Measurements from ENCODE around the gene RAB40B. TPM values are rescaled to one million over a fixed set of nuclear protein-coding genes. Genes with fewer than 3 reads are reported as not detected.

RAB40B gene
- total RNA-seq, 3 donors from 2014 or later = 8.8 to 25.6 (median 12.8) TPM

GRCh38 chr17:82674656-82675475 is 23.6 kb downstream of the RAB40B start:
- H3K4me1 ChIP-seq = no peaks in the 10 kb centered on the region
- intact Hi-C loops (cut with DNase I; ENCODE audit: low total_unique reads) = no loop called here
- no peak overlapping the region for H3K4me3 ChIP-seq
- H3K9me3 ChIP-seq = no peaks in the 10 kb centered on the region
- no peaks in the 10 kb centered on the region for H3K27me3 ChIP-seq
- no peaks in the 10 kb centered on the region for H3K36me3 ChIP-seq
- no peak for TF ChIP-seq CTCF (IDR thresholded peaks at IDR 0.05)
- no peak for TF ChIP-seq POLR2A (IDR thresholded peaks at IDR 0.05)
- no peak for TF ChIP-seq POLR2AphosphoS5 (IDR thresholded peaks at IDR 0.05)
- DNase-seq (ENCODE audit: low spot score in 2 of 2) = peak in 1 of 2 donors; percentile 67
- peak overlapping the region; percentile 52 to 69 for H3K27ac ChIP-seq

- H3K9me3 ChIP-seq = no peaks in the 10 kb centered on the region
- TF ChIP-seq POLR2AphosphoS5 (IDR thresholded peaks at IDR 0.05) (no peak), POLR2A (IDR thresholded peaks at IDR 0.05) (no peak), CTCF (IDR thresholded peaks at IDR 0.05) (no peak)
- H3K4me3 ChIP-seq = no peak overlapping the region
- H3K4me1 ChIP-seq = no peaks in the 10 kb centered on the region
- H3K36me3 ChIP-seq = no peaks in the 10 kb centered on the region
- no peak for DNase-seq (ENCODE audit: low spot score in 2 of 2)
- no peaks in the 10 kb centered on the region for H3K27me3 ChIP-seq
- H3K27ac ChIP-seq = peak overlapping the region; percentile 71 to 78
- intact Hi-C loops (cut with DNase I; ENCODE audit: low total_unique reads) = no loop called here
These were observed 27.6 kb downstream of the RAB40B start for GRCh38 chr17:82670661-82671450.

- Histone ChIP-seq H3K27me3 (no peaks in the 10 kb centered on the region), H3K9me3 (no peaks in the 10 kb centered on the region), H3K4me1 (no peaks in the 10 kb centered on the region), H3K27ac (peak overlapping the region; percentile 20 to 78), H3K4me3 (peak overlapping the region in 1 of 3 donors; percentile 35), H3K36me3 (no peaks in the 10 kb centered on the region)
- peak in 1 of 2 donors; percentile 41 for DNase-seq (ENCODE audit: low spot score in 2 of 2)
- TF ChIP-seq CTCF (IDR thresholded peaks at IDR 0.05) (peak; percentile 14 to 74 (median 55)), POLR2AphosphoS5 (IDR thresholded peaks at IDR 0.05) (no peak), POLR2A (IDR thresholded peaks at IDR 0.05) (no peak)
- intact Hi-C loops (cut with DNase I; ENCODE audit: low total_unique reads) = no loop called here
These were observed 29.8 kb downstream of the RAB40B start for GRCh38 chr17:82668631-82669099.

- TF ChIP-seq CTCF (IDR thresholded peaks at IDR 0.05) = no peak
- no peak for TF ChIP-seq POLR2AphosphoS5 (IDR thresholded peaks at IDR 0.05)
- no peak for TF ChIP-seq POLR2A (IDR thresholded peaks at IDR 0.05)
- DNase-seq (ENCODE audit: low spot score in 2 of 2) = no peak
- H3K4me1 ChIP-seq = no peaks in the 10 kb centered on the region
- H3K27ac ChIP-seq = peak overlapping the region; percentile 20 to 78
- H3K9me3 ChIP-seq = no peaks in the 10 kb centered on the region
- no peak overlapping the region for H3K4me3 ChIP-seq
- intact Hi-C loops (cut with DNase I; ENCODE audit: low total_unique reads) = no loop called here
- H3K27me3 ChIP-seq = no peaks in the 10 kb centered on the region
- no peaks in the 10 kb centered on the region for H3K36me3 ChIP-seq
These were observed 30.4 kb downstream of the RAB40B start for GRCh38 chr17:82668024-82668630.

Measured in breast epithelium (tissue), 4 donors.